ENCODE measurements around the gene IL1RAPL1.
"Not testable (repeated sequence)": the region's sequence is repeated elsewhere in the genome, so short reads cannot be mapped to it uniquely, and the experiment has no call there.

The IL1RAPL1 gene

DNA sequence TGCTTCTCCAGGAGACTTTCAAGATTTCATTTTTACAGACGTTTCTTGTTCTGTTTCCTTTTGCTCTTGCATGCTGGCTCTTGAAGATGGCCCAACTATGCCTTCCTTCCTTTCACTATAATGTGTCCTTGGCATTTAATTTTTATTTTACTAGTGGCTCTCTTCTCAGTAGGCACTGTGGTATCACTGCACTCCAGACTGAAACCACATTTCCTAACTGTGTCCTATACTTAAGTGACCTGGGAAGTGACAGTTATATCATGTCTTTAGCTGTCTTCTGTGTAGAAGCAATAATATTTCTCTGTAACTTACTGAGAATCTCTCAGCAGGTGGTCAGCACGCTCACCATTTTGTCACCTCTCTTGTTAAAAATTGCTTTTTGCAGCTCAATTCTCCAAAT, 168.9 kb downstream of the IL1RAPL1 start:
- H3K4me3 ChIP-seq (ENCODE audit: low read depth in 1 of 2, low read length in 2 of 2): no peak overlapping the region
- no peaks in the 10 kb centered on the region for H3K27me3 ChIP-seq (ENCODE audit: control insufficient read depth in 1 of 2, insufficient read depth in 2 of 2, low read length in 2 of 2)
- no peaks in the 10 kb centered on the region for H3K9me3 ChIP-seq (ENCODE audit: control insufficient read depth in 1 of 2, low read length in 2 of 2)
- no peaks in the 10 kb centered on the region for H3K36me3 ChIP-seq (ENCODE audit: control insufficient read depth in 1 of 2, insufficient read depth in 2 of 2, low read length in 2 of 2)
- H3K4me1 ChIP-seq (ENCODE audit: control insufficient read depth in 1 of 2, insufficient read depth in 2 of 2, low read length in 2 of 2): no peaks in the 10 kb centered on the region
- no peak overlapping the region for H3K9ac ChIP-seq (ENCODE audit: low read depth in 1 of 2, low read length in 2 of 2)
- no peak overlapping the region for H3K27ac ChIP-seq (ENCODE audit: low read depth, low read length)

DNA sequence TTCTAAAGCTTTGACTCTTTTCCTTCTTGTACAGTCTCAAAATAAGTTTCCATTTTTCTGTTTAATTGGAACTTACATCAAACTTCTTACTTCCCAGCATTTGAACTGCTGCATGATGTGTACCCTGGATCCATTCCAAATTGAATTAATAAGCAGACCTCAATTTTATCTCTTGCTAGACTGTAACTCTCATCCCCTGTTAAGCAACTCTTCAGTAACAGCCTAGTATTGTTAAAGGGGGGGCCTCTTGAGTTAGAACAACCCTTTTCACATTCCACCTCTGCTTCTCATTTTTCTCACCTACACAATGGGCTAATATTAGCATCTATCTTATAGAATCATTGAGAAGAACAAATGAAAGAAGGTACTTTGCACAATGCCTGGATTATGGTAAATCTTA, 169.4 kb downstream of the IL1RAPL1 start:
- no peak overlapping the region for H3K4me3 ChIP-seq (ENCODE audit: low read depth in 1 of 2, low read length in 2 of 2)
- no peaks in the 10 kb centered on the region for H3K36me3 ChIP-seq (ENCODE audit: control insufficient read depth in 1 of 2, insufficient read depth in 2 of 2, low read length in 2 of 2)
- H3K9ac ChIP-seq (ENCODE audit: low read depth in 1 of 2, low read length in 2 of 2): no peak overlapping the region
- H3K9me3 ChIP-seq (ENCODE audit: control insufficient read depth in 1 of 2, low read length in 2 of 2): no peaks in the 10 kb centered on the region
- H3K27ac ChIP-seq (ENCODE audit: low read depth, low read length): no peak overlapping the region
- H3K4me1 ChIP-seq (ENCODE audit: control insufficient read depth in 1 of 2, insufficient read depth in 2 of 2, low read length in 2 of 2): no peaks in the 10 kb centered on the region
- H3K27me3 ChIP-seq (ENCODE audit: control insufficient read depth in 1 of 2, insufficient read depth in 2 of 2, low read length in 2 of 2): no peaks in the 10 kb centered on the region

DNA sequence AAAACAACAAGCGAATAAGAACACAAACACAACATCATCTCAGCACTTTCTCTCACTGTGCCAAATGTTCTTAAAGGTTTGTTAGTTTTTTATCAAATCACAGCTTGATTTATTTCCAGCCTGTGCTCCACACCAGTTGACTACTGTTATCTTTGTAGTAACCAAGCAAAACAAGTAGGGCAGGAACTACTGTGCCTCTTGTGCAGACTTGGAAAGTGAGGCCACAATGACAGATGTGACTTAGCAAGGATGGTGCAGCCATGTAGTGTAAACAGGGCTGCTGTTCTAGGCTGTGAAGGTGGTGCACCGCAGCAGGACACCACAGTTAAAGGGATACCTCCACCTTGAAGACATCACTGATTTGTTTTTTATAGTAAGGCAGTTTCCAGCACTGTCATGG, 170.0 kb downstream of the IL1RAPL1 start:
- Histone ChIP-seq H3K4me3 (ENCODE audit: low read depth in 1 of 2, low read length in 2 of 2) (no peak overlapping the region), H3K4me1 (ENCODE audit: control insufficient read depth in 1 of 2, insufficient read depth in 2 of 2, low read length in 2 of 2) (no peaks in the 10 kb centered on the region), H3K27ac (ENCODE audit: low read depth, low read length) (no peak overlapping the region), H3K36me3 (ENCODE audit: control insufficient read depth in 1 of 2, insufficient read depth in 2 of 2, low read length in 2 of 2) (no peaks in the 10 kb centered on the region), H3K9ac (ENCODE audit: low read depth in 1 of 2, low read length in 2 of 2) (no peak overlapping the region), H3K27me3 (ENCODE audit: control insufficient read depth in 1 of 2, insufficient read depth in 2 of 2, low read length in 2 of 2) (no peaks in the 10 kb centered on the region), H3K9me3 (ENCODE audit: control insufficient read depth in 1 of 2, low read length in 2 of 2) (no peaks in the 10 kb centered on the region)

DNA sequence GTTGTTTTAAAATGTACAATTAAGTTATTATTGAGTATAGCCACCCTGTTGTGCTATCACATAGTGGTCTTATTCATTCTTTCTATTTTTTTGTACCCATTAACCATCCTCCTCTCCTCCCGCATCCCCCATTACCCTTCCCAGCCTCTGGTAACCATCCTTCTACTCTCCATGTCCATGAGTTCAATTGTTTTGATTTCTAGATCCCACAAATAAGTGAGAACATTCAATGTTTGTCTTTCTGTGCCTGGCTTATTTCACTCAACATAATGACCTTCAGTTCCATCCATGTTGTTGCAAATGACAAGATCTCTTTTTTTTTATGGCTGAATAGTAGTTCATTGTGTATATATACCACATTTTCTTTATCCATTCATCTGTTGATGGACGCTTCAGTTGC, 179.3 kb downstream of the IL1RAPL1 start:
- not testable (repeated sequence) for H3K4me1 ChIP-seq (ENCODE audit: control insufficient read depth in 1 of 2, insufficient read depth in 2 of 2, low read length in 2 of 2)

DNA sequence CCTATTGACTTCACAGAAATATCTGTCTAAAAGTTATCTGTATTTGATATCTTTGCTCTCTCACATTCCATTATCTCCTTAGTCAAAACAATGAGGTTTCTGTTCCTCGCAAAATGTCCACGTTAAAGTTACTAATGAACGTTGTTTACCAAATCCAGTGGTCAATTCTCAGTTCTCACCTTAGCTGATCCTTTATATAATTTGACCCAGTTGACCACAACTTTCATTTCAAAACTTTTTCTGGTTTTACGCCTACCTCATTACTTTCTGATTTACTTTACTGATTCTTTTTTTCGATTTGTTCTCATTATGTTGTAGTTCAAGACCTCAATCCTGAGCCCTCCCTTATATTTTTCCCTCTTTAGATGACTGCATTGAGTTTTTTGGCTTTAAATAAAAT, 186.6 kb downstream of the IL1RAPL1 start:
- Histone ChIP-seq H3K27ac (ENCODE audit: low read depth, low read length) (no peak overlapping the region), H3K36me3 (ENCODE audit: control insufficient read depth in 1 of 2, insufficient read depth in 2 of 2, low read length in 2 of 2) (no peaks in the 10 kb centered on the region), H3K4me1 (ENCODE audit: control insufficient read depth in 1 of 2, insufficient read depth in 2 of 2, low read length in 2 of 2) (no peaks in the 10 kb centered on the region), H3K9me3 (ENCODE audit: control insufficient read depth in 1 of 2, low read length in 2 of 2) (no peaks in the 10 kb centered on the region), H3K9ac (ENCODE audit: low read depth in 1 of 2, low read length in 2 of 2) (no peak overlapping the region), H3K4me3 (ENCODE audit: low read depth in 1 of 2, low read length in 2 of 2) (no peak overlapping the region), H3K27me3 (ENCODE audit: control insufficient read depth in 1 of 2, insufficient read depth in 2 of 2, low read length in 2 of 2) (no peaks in the 10 kb centered on the region)

More for the DNA sequence above, 179.3 kb downstream of the IL1RAPL1 start:
- H3K4me3 ChIP-seq (ENCODE audit: low read depth in 1 of 2, low read length in 2 of 2); H3K9me3 ChIP-seq (ENCODE audit: control insufficient read depth in 1 of 2, low read length in 2 of 2); H3K27me3 ChIP-seq (ENCODE audit: control insufficient read depth in 1 of 2, insufficient read depth in 2 of 2, low read length in 2 of 2); H3K9ac ChIP-seq (ENCODE audit: low read depth in 1 of 2, low read length in 2 of 2); H3K36me3 ChIP-seq (ENCODE audit: control insufficient read depth in 1 of 2, insufficient read depth in 2 of 2, low read length in 2 of 2); H3K27ac ChIP-seq (ENCODE audit: low read depth, low read length): not testable (repeated sequence)

DNA sequence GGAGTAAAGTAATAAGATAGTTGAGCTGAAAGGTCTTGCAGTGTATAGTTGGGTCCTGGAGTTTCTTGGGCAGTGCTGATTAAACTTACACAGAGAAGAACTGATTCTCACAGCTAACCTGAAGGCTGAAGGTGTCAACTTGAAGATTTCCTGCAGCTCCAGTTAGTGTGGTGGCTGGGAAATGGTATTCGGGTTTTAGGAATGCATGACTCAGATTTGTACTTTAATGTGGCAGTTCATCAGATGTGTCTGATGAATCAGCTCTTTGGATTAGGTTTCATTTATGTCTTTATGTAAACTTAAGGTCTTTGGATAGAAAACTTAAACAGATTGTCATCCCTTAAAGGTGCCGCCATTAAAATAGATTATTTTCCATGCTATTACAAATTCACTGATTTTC, 200.0 kb downstream of the IL1RAPL1 start:
- no peak overlapping the region for H3K9ac ChIP-seq (ENCODE audit: low read depth in 1 of 2, low read length in 2 of 2)

DNA sequence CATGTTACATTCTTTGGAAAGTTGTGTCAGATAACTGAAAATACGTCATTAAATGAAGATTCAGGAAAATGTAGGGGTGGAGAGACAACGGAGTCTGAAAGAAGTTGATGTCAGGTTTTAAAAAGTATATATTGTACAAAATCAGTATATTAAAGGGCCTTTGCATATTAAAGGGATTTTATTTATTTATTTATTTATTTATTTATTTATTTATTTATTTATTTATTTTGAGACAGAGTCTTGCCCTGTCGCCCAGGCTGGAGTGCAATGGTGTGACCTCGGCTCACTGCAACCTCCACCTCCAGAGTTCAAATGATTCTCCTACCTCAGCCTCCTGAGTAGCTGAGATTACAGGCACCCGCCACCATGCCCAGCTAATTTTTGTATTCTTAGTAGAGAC, 213.4 kb downstream of the IL1RAPL1 start:
- H3K36me3 ChIP-seq (ENCODE audit: control insufficient read depth in 1 of 2, insufficient read depth in 2 of 2, low read length in 2 of 2); H3K4me3 ChIP-seq (ENCODE audit: low read depth in 1 of 2, low read length in 2 of 2); H3K9ac ChIP-seq (ENCODE audit: low read depth in 1 of 2, low read length in 2 of 2); H3K4me1 ChIP-seq (ENCODE audit: control insufficient read depth in 1 of 2, insufficient read depth in 2 of 2, low read length in 2 of 2); H3K27me3 ChIP-seq (ENCODE audit: control insufficient read depth in 1 of 2, insufficient read depth in 2 of 2, low read length in 2 of 2); H3K9me3 ChIP-seq (ENCODE audit: control insufficient read depth in 1 of 2, low read length in 2 of 2); H3K27ac ChIP-seq (ENCODE audit: low read depth, low read length): not testable (repeated sequence)

More for the DNA sequence above, 200.0 kb downstream of the IL1RAPL1 start:
- Histone ChIP-seq H3K9me3 (ENCODE audit: control insufficient read depth in 1 of 2, low read length in 2 of 2) (no peaks in the 10 kb centered on the region), H3K36me3 (ENCODE audit: control insufficient read depth in 1 of 2, insufficient read depth in 2 of 2, low read length in 2 of 2) (no peaks in the 10 kb centered on the region), H3K27me3 (ENCODE audit: control insufficient read depth in 1 of 2, insufficient read depth in 2 of 2, low read length in 2 of 2) (no peaks in the 10 kb centered on the region), H3K4me3 (ENCODE audit: low read depth in 1 of 2, low read length in 2 of 2) (no peak overlapping the region), H3K27ac (ENCODE audit: low read depth, low read length) (no peak overlapping the region), H3K4me1 (ENCODE audit: control insufficient read depth in 1 of 2, insufficient read depth in 2 of 2, low read length in 2 of 2) (no peaks in the 10 kb centered on the region)

DNA sequence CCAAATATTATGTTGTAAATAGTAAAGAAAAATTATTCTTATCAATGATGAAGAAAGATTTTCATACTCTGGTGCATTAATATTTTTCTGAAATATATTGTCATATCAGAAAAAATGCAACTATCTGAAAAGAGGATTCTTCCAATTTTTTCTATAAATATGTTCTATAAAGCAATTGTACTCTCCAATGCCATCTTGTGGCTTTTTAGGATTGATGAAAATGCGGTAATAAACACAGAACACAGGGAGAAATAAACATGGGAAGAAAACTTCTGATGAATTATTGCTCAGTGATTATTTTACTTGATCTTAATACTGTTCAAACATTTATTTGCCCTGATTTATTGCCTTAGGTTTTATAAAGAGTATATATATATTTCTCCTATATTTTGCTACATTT, 215.4 kb downstream of the IL1RAPL1 start:
- no peaks in the 10 kb centered on the region for H3K36me3 ChIP-seq (ENCODE audit: control insufficient read depth in 1 of 2, insufficient read depth in 2 of 2, low read length in 2 of 2)
- no peak overlapping the region for H3K9ac ChIP-seq (ENCODE audit: low read depth in 1 of 2, low read length in 2 of 2)
- H3K27ac ChIP-seq (ENCODE audit: low read depth, low read length): no peak overlapping the region
- no peak overlapping the region for H3K4me3 ChIP-seq (ENCODE audit: low read depth in 1 of 2, low read length in 2 of 2)
- no peaks in the 10 kb centered on the region for H3K9me3 ChIP-seq (ENCODE audit: control insufficient read depth in 1 of 2, low read length in 2 of 2)
- no peaks in the 10 kb centered on the region for H3K27me3 ChIP-seq (ENCODE audit: control insufficient read depth in 1 of 2, insufficient read depth in 2 of 2, low read length in 2 of 2)
- no peaks in the 10 kb centered on the region for H3K4me1 ChIP-seq (ENCODE audit: control insufficient read depth in 1 of 2, insufficient read depth in 2 of 2, low read length in 2 of 2)

DNA sequence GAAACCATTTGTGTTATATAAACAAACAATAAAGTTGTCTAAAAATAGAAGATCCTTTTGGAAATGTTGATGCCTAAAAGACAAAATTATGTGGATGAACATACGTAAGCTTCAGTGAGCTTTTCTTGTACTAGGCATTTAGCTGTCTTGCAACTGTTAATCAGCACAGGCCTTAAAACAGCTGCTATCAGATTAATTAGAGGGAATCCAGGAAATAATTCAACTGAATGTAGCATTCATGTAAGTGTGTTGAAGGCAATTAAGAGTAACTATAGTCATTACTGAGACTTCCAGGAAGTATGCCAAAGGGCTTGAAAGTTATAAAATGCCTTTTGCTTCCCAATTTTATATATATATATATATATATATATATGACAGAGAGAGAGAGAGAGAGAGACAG, 248.7 kb downstream of the IL1RAPL1 start:
- Histone ChIP-seq H3K36me3 (ENCODE audit: control insufficient read depth in 1 of 2, insufficient read depth in 2 of 2, low read length in 2 of 2) (no peaks in the 10 kb centered on the region), H3K9me3 (ENCODE audit: control insufficient read depth in 1 of 2, low read length in 2 of 2) (no peaks in the 10 kb centered on the region), H3K4me3 (ENCODE audit: low read depth in 1 of 2, low read length in 2 of 2) (no peak overlapping the region), H3K27ac (ENCODE audit: low read depth, low read length) (no peak overlapping the region), H3K27me3 (ENCODE audit: control insufficient read depth in 1 of 2, insufficient read depth in 2 of 2, low read length in 2 of 2) (no peaks in the 10 kb centered on the region), H3K4me1 (ENCODE audit: control insufficient read depth in 1 of 2, insufficient read depth in 2 of 2, low read length in 2 of 2) (no peaks in the 10 kb centered on the region), H3K9ac (ENCODE audit: low read depth in 1 of 2, low read length in 2 of 2) (no peak overlapping the region)

DNA sequence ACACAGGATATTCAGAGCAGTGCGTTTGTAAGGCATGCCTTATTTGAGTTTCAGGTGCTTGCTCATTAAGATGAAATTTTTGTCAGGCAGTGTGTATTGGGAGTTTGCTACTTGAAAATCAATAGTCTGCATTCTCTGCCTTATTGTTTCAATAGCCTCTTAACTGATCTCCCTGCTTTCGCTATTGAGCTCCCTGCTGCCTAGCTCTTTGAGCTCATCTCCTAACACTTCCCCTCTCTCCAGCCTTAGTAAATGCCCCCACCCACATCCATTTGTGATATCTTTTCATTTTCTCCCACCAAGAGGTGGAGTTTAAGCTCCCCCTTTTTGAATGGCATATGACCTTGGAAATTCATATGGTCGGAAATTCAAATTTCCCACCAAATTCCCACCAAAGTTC, 256.6 kb downstream of the IL1RAPL1 start:
- Histone ChIP-seq H3K9me3 (ENCODE audit: control insufficient read depth in 1 of 2, low read length in 2 of 2) (no peaks in the 10 kb centered on the region), H3K9ac (ENCODE audit: low read depth in 1 of 2, low read length in 2 of 2) (no peak overlapping the region), H3K27ac (ENCODE audit: low read depth, low read length) (no peak overlapping the region), H3K36me3 (ENCODE audit: control insufficient read depth in 1 of 2, insufficient read depth in 2 of 2, low read length in 2 of 2) (no peaks in the 10 kb centered on the region), H3K4me1 (ENCODE audit: control insufficient read depth in 1 of 2, insufficient read depth in 2 of 2, low read length in 2 of 2) (no peaks in the 10 kb centered on the region), H3K27me3 (ENCODE audit: control insufficient read depth in 1 of 2, insufficient read depth in 2 of 2, low read length in 2 of 2) (no peaks in the 10 kb centered on the region), H3K4me3 (ENCODE audit: low read depth in 1 of 2, low read length in 2 of 2) (no peak overlapping the region)

DNA sequence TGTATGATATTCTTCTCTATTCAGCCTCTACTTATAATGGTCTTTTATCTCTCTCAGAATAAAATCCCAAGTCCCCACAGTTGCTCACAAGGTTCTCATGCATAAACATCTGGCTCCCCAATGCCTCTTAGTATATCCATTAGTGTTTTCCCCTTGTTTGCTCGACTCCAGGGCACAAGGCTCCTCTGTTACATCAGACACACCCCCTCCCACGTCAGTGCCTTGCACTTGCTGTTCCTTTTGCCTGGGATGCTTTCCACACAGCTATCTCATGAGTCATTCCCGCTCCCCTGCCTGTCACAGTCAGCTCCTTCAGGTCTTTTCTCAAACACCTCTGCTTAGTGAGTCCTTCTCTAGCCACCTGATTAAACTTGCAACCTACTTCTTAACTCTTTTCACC, 260.2 kb downstream of the IL1RAPL1 start:
- Histone ChIP-seq H3K4me3 (ENCODE audit: low read depth in 1 of 2, low read length in 2 of 2) (no peak overlapping the region), H3K9ac (ENCODE audit: low read depth in 1 of 2, low read length in 2 of 2) (no peak overlapping the region), H3K27me3 (ENCODE audit: control insufficient read depth in 1 of 2, insufficient read depth in 2 of 2, low read length in 2 of 2) (no peaks in the 10 kb centered on the region), H3K9me3 (ENCODE audit: control insufficient read depth in 1 of 2, low read length in 2 of 2) (no peaks in the 10 kb centered on the region), H3K4me1 (ENCODE audit: control insufficient read depth in 1 of 2, insufficient read depth in 2 of 2, low read length in 2 of 2) (no peaks in the 10 kb centered on the region), H3K27ac (ENCODE audit: low read depth, low read length) (no peak overlapping the region), H3K36me3 (ENCODE audit: control insufficient read depth in 1 of 2, insufficient read depth in 2 of 2, low read length in 2 of 2) (no peaks in the 10 kb centered on the region)

Measured in duodenal mucosa (tissue), 2 donors.